Small intestine (tissue), 7 donors: ENCODE data around the gene SUMF1. TPM values are rescaled to one million over a fixed set of nuclear protein-coding genes. Genes with fewer than 3 reads are reported as not detected.
A peak's percentile ranks its signal among the peaks of the same experiment; 100 is the strongest.

ENCODE experiments used
- DNase-seq, 2 donors: peaks; one replicate each; pipeline versions ENCODE4 v3.0.0 to v3.0.0-alpha.2; 2013
- FAIRE-seq: peaks from 2 replicates; lab custom pipeline; 2012; peaks lifted over from hg19 to GRCh38; lab: Jason Lieb, UNC
- H3K27ac ChIP-seq, 3 donors: one replicate each; pipeline ENCODE4 v1.5.1; 2013; ENCODE audit warnings: low read length in 2 of 3, mild to moderate bottlenecking in 2 of 3, control low read depth in 1 of 3, inconsistent platforms in 1 of 3, low read depth in 1 of 3, moderate library complexity in 1 of 3
- H3K27me3 ChIP-seq, 3 donors: one replicate each; pipeline ENCODE4 v1.6.1; 2013; ENCODE audit warnings: low read length in 3 of 3, inconsistent platforms in 1 of 3; ENCODE audit not compliant: control insufficient read depth in 3 of 3, insufficient read depth in 3 of 3
- H3K36me3 ChIP-seq, 3 donors: one replicate each; pipeline ENCODE4 v1.6.1; 2013; ENCODE audit warnings: low read length in 3 of 3, inconsistent platforms in 1 of 3, low read depth in 1 of 3, mild to moderate bottlenecking in 1 of 3, moderate library complexity in 1 of 3; ENCODE audit not compliant: control insufficient read depth in 3 of 3, insufficient read depth in 2 of 3
- H3K4me1 ChIP-seq, 3 donors: one replicate each; pipeline ENCODE4 v1.6.1; 2013; ENCODE audit warnings: low read length in 2 of 3, inconsistent platforms in 1 of 3, low read depth in 1 of 3, mild to moderate bottlenecking in 1 of 3, moderate library complexity in 1 of 3; ENCODE audit not compliant: control insufficient read depth in 3 of 3, insufficient read depth in 2 of 3
- H3K4me3 ChIP-seq, 3 donors: one replicate each; pipeline ENCODE4 v1.5.1; 2013; ENCODE audit warnings: low read length in 3 of 3, control low read depth in 1 of 3, inconsistent platforms in 1 of 3, low read depth in 1 of 3, mild to moderate bottlenecking in 1 of 3, moderate library complexity in 1 of 3
- H3K9me3 ChIP-seq, 2 donors: one replicate each; pipeline ENCODE4 v1.6.1; 2013; ENCODE audit warnings: low read depth in 1 of 2, low read length in 1 of 2; ENCODE audit not compliant: control insufficient read depth in 2 of 2, insufficient read depth in 1 of 2
- WGBS, 3 donors: extraction: QIAGEN DNeasy Blood & Tissue Kit; methylation state at CpG; one replicate each; pipeline ENCODE4 v1.1.7; 2013; 5-methylcytosine and 5-hydroxymethylcytosine counted together
- polyA plus RNA-seq, 4 donors: library from polyadenylated mRNA; stranded (reverse) in 3 of 4; unstranded in 1 of 4; fragments of 200-250 nt in 3 of 4; fragments of 120-200 nt in 1 of 4; gene quantifications; one replicate each; pipeline versions ENCODE4 v1.2.1 to v1.2.3, GENCODE V29; 2013
- donor health status: healthy with polysubstance abuse.
- donor health status: control.
- donor health status: control.
- donor health status: Bipolar disorder and iron deficiency.
- donor health status: healthy.

The SUMF1 gene
- polyA plus RNA-seq, 4 donors: 3.8 to 39.0 (median 14.4) TPM

- no peaks in the 10 kb centered on the region for H3K27me3 ChIP-seq
Measured at GRCh38 chr3:4411236-4411635, 55.8 kb downstream of the SUMF1 start.

GRCh38 chr3:4410606-4411005 lies 56.5 kb downstream of the SUMF1 start:
- no peak overlapping the region for H3K27ac ChIP-seq
- peaks cover 0 to 12% (median 2%) of the 10 kb centered on the region in 3 donors for H3K4me1 ChIP-seq
- DNase-seq (no peak), FAIRE-seq (no peak)
- no peak overlapping the region for H3K4me3 ChIP-seq
- H3K27me3 ChIP-seq: no peaks in the 10 kb centered on the region
- peaks cover 1 to 8% (median 3%) of the 10 kb centered on the region in 3 donors for H3K36me3 ChIP-seq
- H3K9me3 ChIP-seq: no peaks in the 10 kb centered on the region
- 81 to 89% (median 85%) methylated on average over 4 of the region's 4 CpGs for WGBS, 3 donors

More at GRCh38 chr3:4411236-4411635, 55.8 kb downstream of the SUMF1 start:
- Histone ChIP-seq H3K27ac (no peak overlapping the region), H3K4me1 (peaks cover 0 to 12% (median 2%) of the 10 kb centered on the region in 3 donors), H3K4me3 (no peak overlapping the region), H3K9me3 (no peaks in the 10 kb centered on the region), H3K36me3 (peaks cover 3 to 8% (median 3%) of the 10 kb centered on the region in 3 donors)
- FAIRE-seq: no peak
- WGBS, 3 donors: 76 to 86% (median 83%) methylated on average over 1 of the region's 1 CpG
- no peak for DNase-seq

- WGBS, 3 donors: 54 to 76% (median 55%) methylated on average over 1 of the region's 1 CpG
- no peak for FAIRE-seq
- H3K36me3 ChIP-seq: peaks cover 0 to 8% (median 0%) of the 10 kb centered on the region in 3 donors
Measured at GRCh38 chr3:4409971-4410573, 57.0 kb downstream of the SUMF1 start.

GRCh38 chr3:4409415-4409814 lies 57.7 kb downstream of the SUMF1 start:
- H3K27me3 ChIP-seq: no peaks in the 10 kb centered on the region
- 59 to 83% (median 67%) methylated on average over 4 of the region's 4 CpGs for WGBS, 3 donors
- FAIRE-seq: no peak
- H3K4me1 ChIP-seq: peaks cover 0 to 12% (median 2%) of the 10 kb centered on the region in 3 donors
- H3K4me3 ChIP-seq: no peak overlapping the region
- no peak for DNase-seq
- H3K9me3 ChIP-seq: no peaks in the 10 kb centered on the region
- H3K27ac ChIP-seq: no peak overlapping the region
- peaks cover 0 to 11% (median 0%) of the 10 kb centered on the region in 3 donors for H3K36me3 ChIP-seq

More at GRCh38 chr3:4409971-4410573, 57.0 kb downstream of the SUMF1 start:
- Histone ChIP-seq H3K4me3 (no peak overlapping the region), H3K27ac (no peak overlapping the region), H3K4me1 (peaks cover 0 to 12% (median 2%) of the 10 kb centered on the region in 3 donors), H3K9me3 (no peaks in the 10 kb centered on the region), H3K27me3 (no peaks in the 10 kb centered on the region)
- no peak for DNase-seq

GRCh38 chr3:4408958-4409357 lies 58.1 kb downstream of the SUMF1 start:
- DNase-seq: no peak
- Histone ChIP-seq H3K9me3 (no peaks in the 10 kb centered on the region), H3K4me3 (no peak overlapping the region), H3K27ac (no peak overlapping the region), H3K27me3 (no peaks in the 10 kb centered on the region), H3K4me1 (peaks cover 0 to 12% (median 2%) of the 10 kb centered on the region in 3 donors), H3K36me3 (peaks cover 0 to 11% (median 0%) of the 10 kb centered on the region in 3 donors)
- FAIRE-seq: no peak

GRCh38 chr3:4407941-4408340 lies 59.1 kb downstream of the SUMF1 start:
- no peak for FAIRE-seq
- Histone ChIP-seq H3K4me1 (peaks cover 0 to 12% (median 2%) of the 10 kb centered on the region in 3 donors), H3K9me3 (no peaks in the 10 kb centered on the region), H3K27me3 (no peaks in the 10 kb centered on the region), H3K27ac (no peak overlapping the region), H3K36me3 (peaks cover 3 to 9% (median 4%) of the 10 kb centered on the region in 3 donors), H3K4me3 (no peak overlapping the region)
- DNase-seq: no peak
- WGBS, 3 donors: 76 to 83% (median 81%) methylated on average over 2 of the region's 2 CpGs

- WGBS, 3 donors: 11 to 54% (median 20%) methylated on average over 4 of the region's 4 CpGs
- DNase-seq (peak; percentile 18 to 67), FAIRE-seq (no peak)
- Histone ChIP-seq H3K4me1 (peaks cover 0 to 12% (median 2%) of the 10 kb centered on the region in 3 donors), H3K36me3 (peaks cover 3 to 4% (median 3%) of the 10 kb centered on the region in 3 donors), H3K27me3 (no peaks in the 10 kb centered on the region), H3K4me3 (no peak overlapping the region), H3K9me3 (no peaks in the 10 kb centered on the region), H3K27ac (peak overlapping the region in 2 of 3 donors; percentile 14 to 30)
Measured at GRCh38 chr3:4406746-4407568, 60.1 kb downstream of the SUMF1 start.

- no peak overlapping the region for H3K27ac ChIP-seq
- no peak overlapping the region for H3K4me3 ChIP-seq
- peaks cover 4 to 7% (median 4%) of the 10 kb centered on the region in 3 donors for H3K36me3 ChIP-seq
- no peak for FAIRE-seq
- peaks cover 0 to 12% (median 2%) of the 10 kb centered on the region in 3 donors for H3K4me1 ChIP-seq
- WGBS, 3 donors: 93 to 98% (median 97%) methylated on average over 2 of the region's 2 CpGs
- H3K9me3 ChIP-seq: no peaks in the 10 kb centered on the region
- DNase-seq: no peak
- no peaks in the 10 kb centered on the region for H3K27me3 ChIP-seq
Measured at GRCh38 chr3:4404881-4405280, 62.2 kb downstream of the SUMF1 start.
